ENCODE data around the gene BMPR1A. TPM values are rescaled to one million over a fixed set of nuclear protein-coding genes. Genes with fewer than 3 reads are reported as not detected.

BMPR1A gene
- total RNA-seq, 6 experiments from 2014 or later, result 41.9 to 50.5 (median 46.6) TPM

DNA sequence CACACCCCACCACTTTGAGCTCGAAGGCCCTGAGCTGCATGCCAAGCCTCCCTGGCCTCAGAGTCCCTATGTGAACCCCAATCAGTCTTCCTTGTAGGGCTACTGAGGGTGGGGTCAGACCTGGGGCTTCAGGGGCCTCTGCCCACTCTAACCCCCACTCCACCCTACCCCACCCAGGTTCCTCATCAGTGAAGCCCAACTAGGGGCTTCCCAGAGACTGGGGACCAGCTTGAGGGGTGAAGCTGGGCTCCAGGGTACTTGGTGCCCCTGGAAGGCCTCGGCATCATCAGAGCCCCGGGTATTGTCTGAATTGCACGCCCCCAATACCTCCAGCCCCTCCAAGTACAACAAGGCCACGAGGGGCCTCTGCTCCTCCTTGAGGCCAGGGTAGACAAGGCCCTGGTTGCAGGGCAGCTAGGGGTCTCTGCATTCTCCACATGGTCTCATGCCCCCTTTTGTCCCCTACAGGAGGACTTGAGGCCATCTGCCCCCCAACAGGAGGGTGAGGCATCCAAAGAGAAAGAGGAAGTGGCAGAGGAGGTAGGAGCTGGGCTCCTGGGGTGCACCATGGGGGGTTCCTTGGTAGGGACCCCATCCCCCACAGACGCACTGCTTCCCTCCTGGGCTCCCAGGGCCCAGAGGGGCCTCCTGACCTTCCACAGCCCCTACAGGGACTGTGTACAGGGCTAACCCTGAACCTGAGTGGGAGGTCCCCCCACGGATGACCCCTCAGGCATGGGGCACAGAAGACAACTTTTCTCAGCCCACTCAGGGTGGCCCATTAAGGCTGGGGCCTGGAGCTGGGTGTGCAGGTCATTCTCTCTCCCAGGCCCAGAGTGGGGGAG is 205.9 kb downstream of the BMPR1A start:
- peaks cover 49% of the 10 kb centered on the region for H3K4me1 Mint-ChIP-seq (ENCODE audit: low read depth)
- DNase-seq, result no peak

DNA sequence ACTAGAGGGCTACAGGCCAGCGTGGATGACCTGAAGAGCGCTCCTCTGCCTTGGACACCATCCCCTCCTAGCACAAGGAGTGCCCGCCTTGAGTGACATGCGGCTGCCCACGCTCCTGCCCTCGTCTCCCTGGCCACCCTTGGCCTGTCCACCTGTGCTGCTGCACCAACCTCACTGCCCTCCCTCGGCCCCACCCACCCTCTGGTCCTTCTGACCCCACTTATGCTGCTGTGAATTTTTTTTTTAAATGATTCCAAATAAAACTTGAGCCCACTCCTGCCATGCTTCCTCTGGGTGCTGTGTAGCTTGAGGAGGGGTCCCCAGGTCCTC is 206.5 kb downstream of the BMPR1A start:
- Mint-ChIP-seq H3K36me3 (ENCODE audit: low read depth) (no peaks in the 10 kb centered on the region), H3K27me3 (ENCODE audit: insufficient read depth) (peaks cover 3% of the 10 kb centered on the region), H3K27ac (no peak overlapping the region), H3K4me1 (ENCODE audit: low read depth) (peaks cover 55% of the 10 kb centered on the region), H3K9me3 (no peaks in the 10 kb centered on the region), H3K4me3 (no peak overlapping the region)
- TF ChIP-seq, protein P1, sequence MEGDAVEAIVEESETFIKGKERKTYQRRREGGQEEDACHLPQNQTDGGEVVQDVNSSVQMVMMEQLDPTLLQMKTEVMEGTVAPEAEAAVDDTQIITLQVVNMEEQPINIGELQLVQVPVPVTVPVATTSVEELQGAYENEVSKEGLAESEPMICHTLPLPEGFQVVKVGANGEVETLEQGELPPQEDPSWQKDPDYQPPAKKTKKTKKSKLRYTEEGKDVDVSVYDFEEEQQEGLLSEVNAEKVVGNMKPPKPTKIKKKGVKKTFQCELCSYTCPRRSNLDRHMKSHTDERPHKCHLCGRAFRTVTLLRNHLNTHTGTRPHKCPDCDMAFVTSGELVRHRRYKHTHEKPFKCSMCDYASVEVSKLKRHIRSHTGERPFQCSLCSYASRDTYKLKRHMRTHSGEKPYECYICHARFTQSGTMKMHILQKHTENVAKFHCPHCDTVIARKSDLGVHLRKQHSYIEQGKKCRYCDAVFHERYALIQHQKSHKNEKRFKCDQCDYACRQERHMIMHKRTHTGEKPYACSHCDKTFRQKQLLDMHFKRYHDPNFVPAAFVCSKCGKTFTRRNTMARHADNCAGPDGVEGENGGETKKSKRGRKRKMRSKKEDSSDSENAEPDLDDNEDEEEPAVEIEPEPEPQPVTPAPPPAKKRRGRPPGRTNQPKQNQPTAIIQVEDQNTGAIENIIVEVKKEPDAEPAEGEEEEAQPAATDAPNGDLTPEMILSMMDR (IDR thresholded peaks at IDR 0.05), result no peak
- no peak for DNase-seq

More for the DNA sequence above, 205.9 kb downstream of the BMPR1A start:
- Mint-ChIP-seq H3K36me3 (ENCODE audit: low read depth) (no peaks in the 10 kb centered on the region), H3K27me3 (ENCODE audit: insufficient read depth) (peaks cover 3% of the 10 kb centered on the region), H3K4me3 (no peak overlapping the region), H3K9me3 (no peaks in the 10 kb centered on the region), H3K27ac (0 out of 2 replicates have a peak overlapping the region, but pooled peaks have one; percentile 56)
- TF ChIP-seq, protein P1 (IDR thresholded peaks at IDR 0.05), result no peak

DNA sequence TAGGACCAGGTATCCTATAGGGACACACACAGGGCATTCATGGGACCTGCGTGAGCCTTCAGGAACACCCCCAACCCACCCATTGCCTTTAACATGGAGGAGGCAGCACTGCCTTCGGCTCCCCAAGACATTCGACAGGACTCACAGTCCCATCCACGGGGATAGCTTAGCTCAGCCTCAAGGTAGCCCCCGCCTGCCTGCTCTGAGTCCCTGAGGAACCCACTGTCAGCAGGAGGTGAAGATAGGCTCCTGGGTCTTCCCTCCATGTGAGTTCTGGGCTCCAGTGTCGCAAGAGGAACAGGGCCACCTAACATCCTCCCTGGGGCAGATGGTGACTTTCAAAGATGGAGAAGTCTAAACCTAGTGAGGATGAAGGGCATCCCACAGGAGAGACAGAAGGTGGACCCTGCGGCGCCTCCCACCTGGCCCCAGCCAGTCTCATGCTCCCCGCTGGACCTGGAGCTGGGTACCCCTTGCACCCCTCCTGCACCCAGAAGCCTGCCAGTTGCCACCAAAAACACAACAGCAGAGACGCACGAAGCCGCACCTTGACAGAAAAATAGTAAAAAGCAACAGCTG is 207.0 kb downstream of the BMPR1A start:
- no peak overlapping the region for H3K4me3 Mint-ChIP-seq
- DNase-seq, result no peak
- H3K27me3 Mint-ChIP-seq (ENCODE audit: insufficient read depth), result peaks cover 3% of the 10 kb centered on the region
- H3K27ac Mint-ChIP-seq, result no peak overlapping the region
- H3K36me3 Mint-ChIP-seq (ENCODE audit: low read depth), result no peaks in the 10 kb centered on the region
- no peaks in the 10 kb centered on the region for H3K9me3 Mint-ChIP-seq
- peaks cover 56% of the 10 kb centered on the region for H3K4me1 Mint-ChIP-seq (ENCODE audit: low read depth)
- TF ChIP-seq, protein P1 (IDR thresholded peaks at IDR 0.05), result no peak

DNA sequence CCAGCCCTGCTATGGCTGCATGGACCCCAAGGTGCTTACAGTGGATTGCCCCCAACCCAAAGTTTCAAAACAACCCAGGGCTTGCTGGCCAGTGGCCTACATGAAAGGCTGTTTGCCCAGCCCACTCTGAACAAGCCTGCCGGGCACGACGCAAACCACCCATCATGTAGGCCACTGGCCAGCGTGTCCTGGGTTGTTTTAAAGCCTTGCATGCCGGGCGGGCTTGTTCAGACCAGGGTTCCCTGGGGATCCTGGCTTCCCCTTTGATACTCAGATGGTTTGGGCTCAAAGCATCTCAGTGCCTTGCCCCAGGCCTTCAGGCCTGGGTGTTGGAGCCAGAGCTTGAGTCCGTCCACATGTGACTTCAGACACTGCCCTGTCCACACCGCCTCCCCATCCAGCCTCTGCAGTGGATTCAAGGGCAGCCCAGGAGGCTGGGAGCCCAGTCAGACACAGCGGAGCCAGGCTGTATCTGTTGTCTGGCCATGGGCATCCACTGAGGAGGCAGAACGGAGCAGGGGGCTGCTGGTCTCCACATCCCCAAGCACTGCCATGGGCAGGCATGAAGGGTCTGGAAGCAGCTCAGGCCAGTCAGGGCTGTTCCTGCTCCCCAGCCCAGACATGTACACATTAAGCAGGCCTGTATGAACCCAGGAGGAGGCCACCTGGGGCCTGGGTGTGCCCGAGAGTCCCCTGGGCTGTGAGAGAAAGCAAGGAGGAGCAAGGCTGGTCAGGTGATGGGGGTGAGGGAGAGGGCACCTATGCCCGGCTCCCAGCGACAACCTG is 207.8 kb downstream of the BMPR1A start:
- TF ChIP-seq, protein P1 (IDR thresholded peaks at IDR 0.05), result no peak
- no peaks in the 10 kb centered on the region for H3K9me3 Mint-ChIP-seq
- H3K27ac Mint-ChIP-seq, result no peak overlapping the region
- no peak overlapping the region for H3K4me3 Mint-ChIP-seq
- no peaks in the 10 kb centered on the region for H3K36me3 Mint-ChIP-seq (ENCODE audit: low read depth)
- H3K4me1 Mint-ChIP-seq (ENCODE audit: low read depth), result peaks cover 52% of the 10 kb centered on the region
- no peak for DNase-seq
- peaks cover 3% of the 10 kb centered on the region for H3K27me3 Mint-ChIP-seq (ENCODE audit: insufficient read depth)

DNA sequence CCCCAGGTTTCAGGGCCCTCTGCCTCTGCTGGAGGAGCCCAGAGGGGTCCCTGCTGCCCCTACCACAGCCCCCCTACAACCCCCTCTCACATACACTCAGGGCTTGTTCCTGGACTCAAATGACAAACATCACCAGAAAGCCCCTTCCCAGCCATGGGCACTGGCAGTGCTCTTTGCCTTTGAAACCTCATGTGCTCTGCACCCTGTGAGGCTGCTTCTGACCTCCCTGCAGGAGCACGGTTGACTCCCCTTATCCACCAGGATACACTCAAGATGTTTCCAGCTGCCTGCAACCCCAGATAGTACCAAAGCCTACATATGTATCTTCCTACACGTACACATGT is 208.4 kb downstream of the BMPR1A start:
- Mint-ChIP-seq H3K4me1 (ENCODE audit: low read depth) (peaks cover 53% of the 10 kb centered on the region), H3K4me3 (no peak overlapping the region), H3K9me3 (no peaks in the 10 kb centered on the region), H3K36me3 (ENCODE audit: low read depth) (no peaks in the 10 kb centered on the region), H3K27me3 (ENCODE audit: insufficient read depth) (peaks cover 3% of the 10 kb centered on the region), H3K27ac (no peak overlapping the region; the same call in 1 of the 2 replicates)
- no peak for DNase-seq
- TF ChIP-seq, protein P1 (IDR thresholded peaks at IDR 0.05), result no peak
